SK-N-MC (cell line): ENCODE results near the gene COL4A1.

ENCODE experiments used
- EZH2 ChIP-seq: fragments of 200-600 bp; sonication (generic); IDR thresholded peaks from one replicate; pipeline ENCODE4 v1.6.1; 2017; ENCODE audit warnings: antibody characterized with exemption
- FOXP2 ChIP-seq: optimal IDR thresholded peaks from 2 replicates; pipeline ENCODE3; 2011; ENCODE audit warnings: mild to moderate bottlenecking, moderate library complexity; ENCODE audit not compliant: insufficient read depth; ENCODE audit errors: extremely low read length, control extremely low read depth
- POLR2AphosphoS5 ChIP-seq: IDR thresholded peaks from 2 replicates; pipeline ENCODE4 v1.6.1; 2012; ENCODE audit warnings: mild to moderate bottlenecking, low read depth, low read length, borderline replicate concordance

DNA sequence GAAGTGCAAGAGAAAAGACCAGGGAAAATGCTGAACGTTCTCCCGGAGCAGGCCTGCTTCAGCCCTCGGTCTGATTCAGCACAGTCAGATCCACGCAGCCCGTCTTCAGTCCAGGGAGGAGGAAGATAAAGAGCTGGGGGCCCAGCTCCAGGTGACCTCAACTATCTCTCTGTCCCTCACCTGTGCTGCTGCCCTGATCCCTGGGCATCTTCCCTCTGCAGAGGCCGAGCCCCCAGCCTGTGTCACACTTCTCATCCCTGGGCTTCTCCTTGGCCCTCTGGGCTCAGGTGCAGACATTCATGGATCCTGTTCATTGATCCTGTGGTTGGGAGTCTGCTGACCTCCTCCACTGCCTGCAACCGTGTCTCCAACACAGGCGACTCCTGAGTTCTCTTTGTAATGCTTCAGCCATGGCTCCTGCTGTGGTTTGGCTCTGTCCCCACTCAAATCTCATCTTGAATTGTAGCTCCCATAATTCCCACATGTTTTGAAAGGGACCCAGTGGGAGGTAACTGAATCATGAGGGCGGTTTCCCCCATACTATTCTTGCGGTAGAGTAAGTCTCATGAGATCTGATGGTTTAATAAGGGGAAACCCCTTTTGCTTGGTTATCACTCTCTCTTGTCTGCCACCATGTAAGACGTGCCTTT, 28.0 kb upstream of the COL4A1 start:
- TF ChIP-seq POLR2AphosphoS5: no peak
- TF ChIP-seq EZH2: no peak
- TF ChIP-seq FOXP2: no peak
